Esophagus muscularis mucosa (tissue), 3 donors: Measurements from ENCODE around the gene TELO2.

Experiments used
- CTCF ChIP-seq, 3 experiments: fragments of 200-600 bp in 2 of 3; fragments of 450-650 bp in 1 of 3; sonication (generic) in 2 of 3; IDR thresholded peaks; one replicate each; pipeline ENCODE4 v1.5.1; 2017 to 2019; ENCODE audit warnings: antibody characterized with exemption in 3 of 3, mild to moderate bottlenecking in 2 of 3, moderate library complexity in 1 of 3
- POLR2A ChIP-seq: fragments of 450-650 bp; IDR thresholded peaks from one replicate; pipeline ENCODE4 v1.6.1; 2017; ENCODE audit warnings: antibody characterized with exemption, moderate library complexity, mild to moderate bottlenecking, low read depth
- POLR2AphosphoS5 ChIP-seq, 2 donors: sonication (generic); formaldehyde crosslinking; IDR thresholded peaks; one replicate each; pipeline ENCODE4 v1.6.1; 2017; ENCODE audit warnings: antibody characterized with exemption in 2 of 2

- no peak for TF ChIP-seq CTCF (IDR thresholded peaks at IDR 0.05)
- TF ChIP-seq POLR2A = no peak
- no peak for TF ChIP-seq POLR2AphosphoS5 (IDR thresholded peaks at IDR 0.05)
Measured at GRCh38 chr16:1443403-1443973, 49.7 kb upstream of the TELO2 start.
